Measurements from ENCODE around the gene GARIN6. TPM values are rescaled to one million over a fixed set of nuclear protein-coding genes. Genes with fewer than 3 reads are reported as not detected.
A peak's percentile ranks its signal among the peaks of the same experiment; 100 is the strongest.
"Not testable (repeated sequence)": the region's sequence is repeated elsewhere in the genome, so short reads cannot be mapped to it uniquely, and the experiment has no call there.

The GARIN6 gene
- total and polyA plus RNA-seq, 4 donors = not detected

GRCh38 chr12:99619389-99620158 lies 28.0 kb upstream of the GARIN6 start:
- H3K36me3 ChIP-seq (ENCODE audit: control insufficient read depth in 4 of 4, insufficient read depth in 3 of 4, low read depth in 1 of 4, low read length in 3 of 4) = no peaks in the 10 kb centered on the region
- no peak overlapping the region for H3K27ac ChIP-seq (ENCODE audit: low read depth in 1 of 2, low read length in 2 of 2)
- no peaks in the 10 kb centered on the region for H3K4me1 ChIP-seq (ENCODE audit: control insufficient read depth in 4 of 4, insufficient read depth in 4 of 4, low read length in 3 of 4)
- 65% methylated on average over 7 of the region's 7 CpGs for WGBS
- H3K27me3 ChIP-seq (ENCODE audit: control insufficient read depth in 4 of 4, insufficient read depth in 4 of 4, low read length in 3 of 4) = no peaks in the 10 kb centered on the region
- peaks cover 0 to 8% (median 0%) of the 10 kb centered on the region in 4 donors for H3K9me3 ChIP-seq (ENCODE audit: control insufficient read depth in 4 of 4, low read length in 3 of 4)
- no peak overlapping the region for H3K4me3 ChIP-seq (ENCODE audit: low read depth in 1 of 3, low read length in 3 of 3)
- no peak overlapping the region for H3K9ac ChIP-seq (ENCODE audit: low read depth in 1 of 2, low read length in 2 of 2)
- no peak for DNase-seq (ENCODE audit: low spot score)
- TF ChIP-seq CTCF (IDR thresholded peaks at IDR 0.05; ENCODE audit: low read depth, low read length, missing input control) (peak; percentile 57), RAD21 (IDR thresholded peaks at IDR 0.05) (peak; percentile 66 to 77), SP1 (IDR thresholded peaks at IDR 0.05) (no peak), ZBTB33 (IDR thresholded peaks at IDR 0.05) (no peak), NR2F2 (IDR thresholded peaks at IDR 0.05) (no peak), RXRA (IDR thresholded peaks at IDR 0.05) (no peak), FOXA2 (IDR thresholded peaks at IDR 0.05) (no peak), EGR1 (IDR thresholded peaks at IDR 0.05; ENCODE audit: low read depth in 2 of 2) (no peak)

- Histone ChIP-seq H3K27me3 (ENCODE audit: control insufficient read depth in 4 of 4, insufficient read depth in 4 of 4, low read length in 3 of 4) (no peaks in the 10 kb centered on the region), H3K4me3 (ENCODE audit: low read depth in 1 of 3, low read length in 3 of 3) (no peak overlapping the region), H3K9me3 (ENCODE audit: control insufficient read depth in 4 of 4, low read length in 3 of 4) (peaks cover 0 to 8% (median 0%) of the 10 kb centered on the region in 4 donors)
Observed at GRCh38 chr12:99620159-99620479, 27.4 kb upstream of the GARIN6 start.

GRCh38 chr12:99624591-99624990 lies 23.0 kb upstream of the GARIN6 start:
- not testable (repeated sequence) for DNase-seq (ENCODE audit: low spot score); H3K27me3 ChIP-seq (ENCODE audit: control insufficient read depth in 4 of 4, insufficient read depth in 4 of 4, low read length in 3 of 4); H3K9me3 ChIP-seq (ENCODE audit: control insufficient read depth in 4 of 4, low read length in 3 of 4); H3K36me3 ChIP-seq (ENCODE audit: control insufficient read depth in 4 of 4, insufficient read depth in 3 of 4, low read depth in 1 of 4, low read length in 3 of 4); H3K4me1 ChIP-seq (ENCODE audit: control insufficient read depth in 4 of 4, insufficient read depth in 4 of 4, low read length in 3 of 4); H3K27ac ChIP-seq (ENCODE audit: low read depth in 1 of 2, low read length in 2 of 2); H3K9ac ChIP-seq (ENCODE audit: low read depth in 1 of 2, low read length in 2 of 2); H3K4me3 ChIP-seq (ENCODE audit: low read depth in 1 of 3, low read length in 3 of 3)
- 93% methylated on average over 2 of the region's 2 CpGs for whole genome bisulfite sequencing

More at GRCh38 chr12:99620159-99620479, 27.4 kb upstream of the GARIN6 start:
- H3K27ac ChIP-seq (ENCODE audit: low read depth in 1 of 2, low read length in 2 of 2) = no peak overlapping the region
- no peak overlapping the region for H3K9ac ChIP-seq (ENCODE audit: low read depth in 1 of 2, low read length in 2 of 2)
- no peaks in the 10 kb centered on the region for H3K36me3 ChIP-seq (ENCODE audit: control insufficient read depth in 4 of 4, insufficient read depth in 3 of 4, low read depth in 1 of 4, low read length in 3 of 4)
- no peak for DNase-seq (ENCODE audit: low spot score)
- no peaks in the 10 kb centered on the region for H3K4me1 ChIP-seq (ENCODE audit: control insufficient read depth in 4 of 4, insufficient read depth in 4 of 4, low read length in 3 of 4)
- TF ChIP-seq REST (IDR thresholded peaks at IDR 0.05) (no peak), RAD21 (IDR thresholded peaks at IDR 0.05) (no peak), HNF4A (conservative IDR thresholded peaks at IDR 0.05) (no peak), ATF3 (IDR thresholded peaks at IDR 0.05) (no peak), TAF1 (conservative IDR thresholded peaks at IDR 0.05) (no peak), YY1 (IDR thresholded peaks at IDR 0.05) (no peak)

All from liver (tissue), 9 donors.